ENCODE data around the gene DLGAP4. TPM values are rescaled to one million over a fixed set of nuclear protein-coding genes. Genes with fewer than 3 reads are reported as not detected.

Gene DLGAP4
- total and polyA plus RNA-seq, 9 of the 15 experiments (the other 6 are each of a cell fraction or from before 2014, with no cell fraction given) = 0.31 to 34.1 (median 4.5) TPM

DNA sequence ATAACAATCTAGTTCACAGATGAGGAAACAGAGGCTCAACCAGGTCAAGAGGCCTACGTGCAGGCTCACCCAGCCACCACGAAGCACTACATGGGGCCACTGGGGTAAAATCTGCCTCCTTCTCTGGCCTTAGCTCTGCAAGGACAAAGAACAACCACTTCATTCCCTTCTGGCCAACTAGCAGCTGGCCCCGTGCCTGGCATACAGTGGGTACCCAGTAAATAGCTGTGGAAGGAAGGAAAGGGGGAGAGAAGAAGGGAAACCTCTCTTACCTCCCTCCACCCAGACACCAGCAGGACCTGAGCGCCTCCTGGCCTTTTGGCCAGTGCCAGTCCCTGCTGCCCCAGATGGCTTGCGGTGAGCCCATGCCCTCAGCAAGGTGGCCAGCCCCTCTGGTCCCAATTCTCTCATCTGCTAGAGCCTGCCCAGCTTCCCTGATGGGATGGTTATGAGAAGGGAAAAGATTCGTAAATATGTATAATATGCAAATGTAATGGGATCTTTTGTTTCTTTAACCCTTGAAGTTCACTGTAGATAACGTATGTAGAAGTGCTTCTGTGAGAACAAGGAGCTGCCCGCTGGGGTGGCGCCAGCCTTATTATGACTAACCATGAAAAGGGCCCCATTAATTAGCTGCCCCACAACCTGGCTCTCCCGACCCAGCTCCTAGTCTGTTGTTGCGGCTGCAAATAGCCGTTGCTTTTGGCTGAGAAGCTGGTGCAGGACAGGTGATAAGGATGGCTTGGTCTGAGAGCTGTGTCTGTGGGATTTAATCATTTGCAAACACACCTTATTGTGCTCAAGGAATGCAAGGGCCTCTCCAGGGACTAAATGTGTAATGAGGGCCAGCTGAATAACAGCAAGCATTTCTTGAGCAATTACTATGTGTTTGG, 62.0 kb downstream of the DLGAP4 start (continued):
- TF ChIP-seq, protein P1, sequence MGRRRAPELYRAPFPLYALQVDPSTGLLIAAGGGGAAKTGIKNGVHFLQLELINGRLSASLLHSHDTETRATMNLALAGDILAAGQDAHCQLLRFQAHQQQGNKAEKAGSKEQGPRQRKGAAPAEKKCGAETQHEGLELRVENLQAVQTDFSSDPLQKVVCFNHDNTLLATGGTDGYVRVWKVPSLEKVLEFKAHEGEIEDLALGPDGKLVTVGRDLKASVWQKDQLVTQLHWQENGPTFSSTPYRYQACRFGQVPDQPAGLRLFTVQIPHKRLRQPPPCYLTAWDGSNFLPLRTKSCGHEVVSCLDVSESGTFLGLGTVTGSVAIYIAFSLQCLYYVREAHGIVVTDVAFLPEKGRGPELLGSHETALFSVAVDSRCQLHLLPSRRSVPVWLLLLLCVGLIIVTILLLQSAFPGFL (CRISPR knock-in tag; IDR thresholded peaks at IDR 0.05) = no peak
- TF ChIP-seq MTA1 (IDR thresholded peaks at IDR 0.05; ENCODE audit: borderline replicate concordance) (no peak), SNIP1 (IDR thresholded peaks at IDR 0.05; ENCODE audit: low read depth) (no peak), CHD2 (IDR thresholded peaks at IDR 0.05; ENCODE audit: low read depth, low read length) (no peak), ZNF696 (CRISPR knock-in tag; conservative IDR thresholded peaks at IDR 0.05) (no peak), NFIX (CRISPR knock-in tag; IDR thresholded peaks at IDR 0.05; ENCODE audit: low read depth) (no peak), TEAD4 (IDR thresholded peaks at IDR 0.05; ENCODE audit: low read length) (peak; percentile 49), TEAD4 (CRISPR knock-in tag; IDR thresholded peaks at IDR 0.05; ENCODE audit: borderline replicate concordance) (no peak), TAL1 (IDR thresholded peaks at IDR 0.05) (peak; percentile 40; the same call in 1 of the 2 replicates), TAF15 (IDR thresholded peaks at IDR 0.05; ENCODE audit: low read depth, low read length) (no peak), ZNF280A (IDR thresholded peaks at IDR 0.05; ENCODE audit: low read depth, partially characterized antibody) (no peak), SMAD4 (CRISPR knock-in tag; conservative IDR thresholded peaks at IDR 0.05) (peak; percentile 63), POLR2AphosphoS5 (IDR thresholded peaks at IDR 0.05; ENCODE audit: control insufficient read depth, insufficient read depth, low read depth, low read length) (peak; percentile 51; the same call in 1 of the 2 replicates), MTF1 (CRISPR knock-in tag; IDR thresholded peaks at IDR 0.05; ENCODE audit: borderline replicate concordance) (no peak), POLR2AphosphoS2 (IDR thresholded peaks at IDR 0.05; ENCODE audit: low read length) (no peak), ELF4 (CRISPR knock-in tag; IDR thresholded peaks at IDR 0.05) (no peak), FOSL1 (tag; conservative IDR thresholded peaks at IDR 0.05) (no peak), ZNF589 (CRISPR knock-in tag; IDR thresholded peaks at IDR 0.05; ENCODE audit: low read depth) (no peak), ZBTB7A (IDR thresholded peaks at IDR 0.05; ENCODE audit: borderline replicate concordance, control insufficient read depth, low read depth, low read length) (no peak), PTRF (tag; IDR thresholded peaks at IDR 0.05) (no peak), SMAD1 (IDR thresholded peaks at IDR 0.05; ENCODE audit: low read depth, low read length, partially characterized antibody) (no peak), RFX7 (CRISPR knock-in tag; IDR thresholded peaks at IDR 0.05) (no peak), E2F8 (IDR thresholded peaks at IDR 0.05; ENCODE audit: low read depth, partially characterized antibody) (no peak)
- TF ChIP-seq, protein P2, sequence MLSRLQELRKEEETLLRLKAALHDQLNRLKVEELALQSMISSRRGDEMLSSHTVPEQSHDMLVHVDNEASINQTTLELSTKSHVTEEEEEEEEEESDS (CRISPR knock-in tag; IDR thresholded peaks at IDR 0.05) = no peak

All from K562 (cell line).